ENCODE data around the gene ARSG.

DNA sequence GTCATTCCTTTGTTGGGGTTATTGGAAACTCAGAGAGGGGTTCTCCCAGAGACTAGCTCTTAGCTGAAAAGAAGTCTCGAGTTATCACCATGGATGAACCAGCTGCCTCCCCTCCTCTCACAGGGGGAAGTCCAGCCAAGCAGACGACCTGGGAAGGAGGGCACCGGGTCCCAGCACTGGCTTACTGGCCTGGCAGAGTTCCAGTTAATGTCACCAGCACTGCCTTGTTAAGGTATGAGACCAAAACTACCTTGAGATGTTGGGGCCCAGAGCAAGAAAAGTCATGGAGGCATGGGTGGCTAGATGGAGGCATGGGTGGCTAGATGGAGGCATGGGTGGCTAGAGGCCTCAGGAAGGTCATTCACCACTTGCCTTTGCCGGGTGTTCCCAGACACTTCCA is 93.6 kb downstream of the ARSG start:
- no peak for TF ChIP-seq FOS (IDR thresholded peaks at IDR 0.05; ENCODE audit: borderline replicate concordance, insufficient read depth, low read length)
- TF ChIP-seq, protein P1, sequence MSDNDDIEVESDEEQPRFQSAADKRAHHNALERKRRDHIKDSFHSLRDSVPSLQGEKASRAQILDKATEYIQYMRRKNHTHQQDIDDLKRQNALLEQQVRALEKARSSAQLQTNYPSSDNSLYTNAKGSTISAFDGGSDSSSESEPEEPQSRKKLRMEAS (IDR thresholded peaks at IDR 0.05; ENCODE audit: insufficient read depth, insufficient read length): no peak
- TF ChIP-seq CTCF (IDR thresholded peaks at IDR 0.05; ENCODE audit: extremely low read depth in 1 of 2, insufficient read depth in 1 of 2, low read depth in 1 of 2, low read length in 2 of 2): no peak
- no peak for TF ChIP-seq POLR2A (IDR thresholded peaks at IDR 0.05; ENCODE audit: low read depth, low read length)
- no peak for TF ChIP-seq POLR2AphosphoS5 (IDR thresholded peaks at IDR 0.05; ENCODE audit: insufficient read depth, low read depth, low read length)
- TF ChIP-seq JUN (IDR thresholded peaks at IDR 0.05; ENCODE audit: borderline replicate concordance, insufficient read depth, insufficient read length, low read depth): no peak
- no peak for TF ChIP-seq EZH2 (IDR thresholded peaks at IDR 0.05; ENCODE audit: borderline replicate concordance, low read depth, low read length, severe bottlenecking)
- no peak for TF ChIP-seq MYC (IDR thresholded peaks at IDR 0.05; ENCODE audit: low read depth, low read length)
- no peak for TF ChIP-seq GATA2 (IDR thresholded peaks at IDR 0.05; ENCODE audit: insufficient read depth, insufficient read length, low read depth, low read length)
